Esophagus muscularis mucosa (tissue), 4 donors: ENCODE measurements around the gene GPR158.

Experiments used
- CTCF ChIP-seq, 3 experiments: fragments of 200-600 bp in 2 of 3; fragments of 450-650 bp in 1 of 3; sonication (generic) in 2 of 3; IDR thresholded peaks; one replicate each; pipeline ENCODE4 v1.5.1; 2017 to 2019; ENCODE audit warnings: antibody characterized with exemption in 3 of 3, mild to moderate bottlenecking in 2 of 3, moderate library complexity in 1 of 3
- EP300 ChIP-seq: sonication (generic); formaldehyde crosslinking; IDR thresholded peaks from one replicate; pipeline ENCODE4 v1.6.1; 2017; ENCODE audit warnings: antibody characterized with exemption
- POLR2A ChIP-seq: fragments of 450-650 bp; IDR thresholded peaks from one replicate; pipeline ENCODE4 v1.6.1; 2017; ENCODE audit warnings: antibody characterized with exemption, moderate library complexity, mild to moderate bottlenecking, low read depth
- POLR2AphosphoS5 ChIP-seq, 2 donors: sonication (generic); formaldehyde crosslinking; IDR thresholded peaks; one replicate each; pipeline ENCODE4 v1.6.1; 2017; ENCODE audit warnings: antibody characterized with exemption in 2 of 2

GRCh38 chr10:25296324-25296723 lies 121.5 kb downstream of the GPR158 start:
- TF ChIP-seq POLR2A (no peak), POLR2AphosphoS5 (IDR thresholded peaks at IDR 0.05) (no peak), CTCF (IDR thresholded peaks at IDR 0.05) (no peak), EP300 (no peak)
